Panc1 (cell line): ENCODE measurements around the gene AQP1. TPM values are rescaled to one million over a fixed set of nuclear protein-coding genes. Genes with fewer than 3 reads are reported as not detected.

Source experiments
- ATAC-seq: fragments of 200-7000 bp; cut with Tn5 transposase; 2 replicates; pipeline ENCODE4 v1.9.1; 2020; ENCODE audit warnings: mild to moderate bottlenecking, moderate library complexity
- BruUV-seq: library from RNA; stranded (reverse); fragments of 400-500 nt; replicated peaks from 2 replicates; lab custom pipeline; 2021; lab: Mats Ljungman, UMichigan
- CTCF ChIA-PET: fragments of 300-600 bp; sonication (Branson Sonifier 250); formaldehyde crosslinking; loops from one replicate; lab custom pipeline; 2022; ENCODE audit warnings: antibody characterized with exemption; lab: Charles Lee
- POLR2A ChIA-PET: fragments of 300-600 bp; sonication (Branson Sonifier 250); formaldehyde crosslinking; loops from one replicate; lab custom pipeline; 2022; ENCODE audit warnings: antibody characterized with exemption; lab: Charles Lee
- DNase-seq: peaks from one replicate; pipeline ENCODE4 v3.0.0-alpha.2; 2010; ENCODE audit warnings: low read depth, low spot score
- H3K27ac ChIP-seq: 2 replicates; pipeline ENCODE4 v1.5.1; 2011; ENCODE audit warnings: mild to moderate bottlenecking, low read length, inconsistent platforms
- H3K27me3 ChIP-seq: fragments of 200-500 bp; sonication (Bioruptor generic); 2 replicates; pipeline ENCODE4 v1.6.0; 2014; ENCODE audit warnings: low read length, inconsistent platforms; ENCODE audit not compliant: control insufficient read depth, insufficient read depth
- H3K36me3 ChIP-seq: fragments of 200-500 bp; sonication (Bioruptor generic); 2 replicates; pipeline ENCODE4 v1.5.1; 2014; ENCODE audit warnings: inconsistent platforms, mild to moderate bottlenecking, low read length, moderate library complexity; ENCODE audit not compliant: control insufficient read depth, insufficient read depth
- H3K4me1 ChIP-seq: 2 replicates; pipeline ENCODE4 v1.5.1; 2011; ENCODE audit warnings: inconsistent platforms, mild to moderate bottlenecking, low read length, moderate library complexity; ENCODE audit not compliant: control insufficient read depth, insufficient read depth
- H3K4me3 ChIP-seq, 2 experiments: 2 replicates each; pipeline ENCODE4 v1.5.1; 2011 to 2012; ENCODE audit warnings: low read depth in 2 of 2, low read length in 2 of 2, mild to moderate bottlenecking in 2 of 2, inconsistent platforms in 1 of 2, moderate library complexity in 1 of 2
- H3K9me3 ChIP-seq: fragments of 200-500 bp; sonication (Bioruptor generic); 2 replicates; pipeline ENCODE4 v1.5.1; 2014; ENCODE audit warnings: low read depth, mild to moderate bottlenecking, inconsistent platforms, low read length, moderate library complexity; ENCODE audit not compliant: control insufficient read depth, insufficient read depth
- CTCF ChIP-seq: fragments of 450-650 bp; IDR thresholded peaks from 2 replicates; pipeline ENCODE4 v1.5.1; 2017; ENCODE audit warnings: mild to moderate bottlenecking
- POLR2AphosphoS5 ChIP-seq: IDR thresholded peaks from 2 replicates; pipeline ENCODE4 v1.6.1; 2012; ENCODE audit warnings: mild to moderate bottlenecking, low read depth, low read length, moderate library complexity
- REST ChIP-seq, 2 experiments: IDR thresholded peaks; 2 replicates each; pipeline ENCODE4 v1.6.1; 2011 to 2012; ENCODE audit warnings: low read depth in 2 of 2, control low read depth in 1 of 2, low read length in 1 of 2, mild to moderate bottlenecking in 1 of 2, moderate library complexity in 1 of 2; ENCODE audit not compliant: insufficient read depth in 1 of 2
- SIN3A ChIP-seq: IDR thresholded peaks from 2 replicates; pipeline ENCODE4 v1.6.1; 2012; ENCODE audit warnings: low read depth, mild to moderate bottlenecking, low read length, moderate library complexity, borderline replicate concordance; ENCODE audit not compliant: insufficient read depth
- TCF7L2 ChIP-seq: IDR thresholded peaks from 2 replicates; pipeline ENCODE4 v1.6.1; 2011; ENCODE audit warnings: mild to moderate bottlenecking, low read depth, low read length, inconsistent platforms
- in situ Hi-C: cut with HindIII; loops from 2 replicates; pipeline ENCODE4 v1.10.0; 2016; ENCODE audit warnings: low sequenced_read_pairs, low pct_unique_long_range_greater_than_20kb
- intact Hi-C: fragments of 100-400 bp; cut with micrococcal nuclease; formaldehyde crosslinking; loops from one replicate; pipeline ENCODE4 v1.10.0; 2022; ENCODE audit not compliant: unreplicated experiment
- total RNA-seq: library from RNA; stranded (reverse); gene quantifications from one replicate; pipeline ENCODE4 v1.2.1, GENCODE V29; 2021; ENCODE audit not compliant: unreplicated experiment

Gene AQP1
- total RNA-seq, 1 experiment from 2014 or later, result 0.57 TPM

- ChIA-PET POLR2A (no interaction called here), CTCF (no interaction called here)
- no TSS peak for BruUV-seq
- intact Hi-C loops (no loop called here), in situ Hi-C loops (no loop called here)
- DNase-seq (no peak), ATAC-seq (no peak)
- Histone ChIP-seq H3K9me3 (no peaks in the 10 kb centered on the region), H3K27ac (no peak overlapping the region), H3K36me3 (no peaks in the 10 kb centered on the region), H3K27me3 (no peaks in the 10 kb centered on the region), H3K4me3 (no peak overlapping the region), H3K4me1 (no peaks in the 10 kb centered on the region)
- TF ChIP-seq REST (IDR thresholded peaks at IDR 0.05; ENCODE audit: insufficient read depth in 1 of 2, low read depth in 2 of 2, low read length in 1 of 2), result no peak
- TF ChIP-seq SIN3A, result no peak
- no peak for TF ChIP-seq TCF7L2
- no peak for TF ChIP-seq CTCF
- TF ChIP-seq POLR2AphosphoS5, result no peak
Observed at GRCh38 chr7:30922596-30922995, 10.9 kb downstream of the AQP1 start.

- no peak overlapping the region for H3K4me3 ChIP-seq
- in situ Hi-C loops, result no loop called here
- no peaks in the 10 kb centered on the region for H3K27me3 ChIP-seq
- no peak overlapping the region for H3K27ac ChIP-seq
- CTCF ChIA-PET, result no interaction called here
- POLR2A ChIA-PET, result no interaction called here
- no peaks in the 10 kb centered on the region for H3K9me3 ChIP-seq
- no peaks in the 10 kb centered on the region for H3K4me1 ChIP-seq
- H3K36me3 ChIP-seq, result no peaks in the 10 kb centered on the region
- ATAC-seq, result no peak
- TF ChIP-seq REST (IDR thresholded peaks at IDR 0.05; ENCODE audit: insufficient read depth in 1 of 2, low read depth in 2 of 2, low read length in 1 of 2) (no peak), CTCF (no peak), SIN3A (no peak), POLR2AphosphoS5 (no peak), TCF7L2 (no peak)
- intact Hi-C loops, result no loop called here
- BruUV-seq, result no TSS peak
- no peak for DNase-seq
Observed at GRCh38 chr7:30923009-30923773, 11.5 kb downstream of the AQP1 start.
